Measurements from ENCODE around the gene SATB2. TPM values are rescaled to one million over a fixed set of nuclear protein-coding genes. Genes with fewer than 3 reads are reported as not detected.
A peak's percentile ranks its signal among the peaks of the same experiment; 100 is the strongest.

Gene SATB2
- total RNA-seq, 1 donor from 2014 or later, result 5.0 TPM

GRCh38 chr2:199336546-199336945, 121.2 kb downstream of the SATB2 start:
- no peak for DNase-seq (ENCODE audit: extremely low read depth, low read depth, low spot score)

- DNase-seq (ENCODE audit: extremely low read depth, low read depth, low spot score), result no peak
Measured at GRCh38 chr2:199335502-199335901, 122.2 kb downstream of the SATB2 start.

- DNase-seq (ENCODE audit: extremely low read depth, low read depth, low spot score), result no peak
Measured at GRCh38 chr2:199329466-199329865, 128.3 kb downstream of the SATB2 start.

- no peak for DNase-seq (ENCODE audit: extremely low read depth, low read depth, low spot score)
Measured at GRCh38 chr2:199329031-199329430, 128.7 kb downstream of the SATB2 start.

- no peak for DNase-seq (ENCODE audit: extremely low read depth, low read depth, low spot score)
Measured at GRCh38 chr2:199325881-199326280, 131.9 kb downstream of the SATB2 start.

GRCh38 chr2:199322151-199322550, 135.6 kb downstream of the SATB2 start:
- DNase-seq (ENCODE audit: extremely low read depth, low read depth, low spot score), result no peak

- no peak for DNase-seq (ENCODE audit: extremely low read depth, low read depth, low spot score)
Measured at GRCh38 chr2:199317646-199318045, 140.1 kb downstream of the SATB2 start.

- DNase-seq (ENCODE audit: extremely low read depth, low read depth, low spot score), result no peak
Measured at GRCh38 chr2:199316851-199317250, 140.9 kb downstream of the SATB2 start.

GRCh38 chr2:199315299-199316179, 142.2 kb downstream of the SATB2 start:
- no peak for DNase-seq (ENCODE audit: extremely low read depth, low read depth, low spot score)

- no peak for DNase-seq (ENCODE audit: extremely low read depth, low read depth, low spot score)
Measured at GRCh38 chr2:199312931-199313330, 144.8 kb downstream of the SATB2 start.

GRCh38 chr2:199310771-199311585, 146.8 kb downstream of the SATB2 start:
- DNase-seq (ENCODE audit: extremely low read depth, low read depth, low spot score), result no peak

- DNase-seq (ENCODE audit: extremely low read depth, low read depth, low spot score), result no peak
Measured at GRCh38 chr2:199309973-199310372, 147.8 kb downstream of the SATB2 start.

GRCh38 chr2:199309411-199309810, 148.3 kb downstream of the SATB2 start:
- no peak for DNase-seq (ENCODE audit: extremely low read depth, low read depth, low spot score)

GRCh38 chr2:199308567-199308966, 149.2 kb downstream of the SATB2 start:
- no peak for DNase-seq (ENCODE audit: extremely low read depth, low read depth, low spot score)

- no peak for DNase-seq (ENCODE audit: extremely low read depth, low read depth, low spot score)
Measured at GRCh38 chr2:199307461-199307860, 150.3 kb downstream of the SATB2 start.

- no peak for DNase-seq (ENCODE audit: extremely low read depth, low read depth, low spot score)
Measured at GRCh38 chr2:199306116-199306515, 151.6 kb downstream of the SATB2 start.

- peak; percentile 64 for DNase-seq (ENCODE audit: extremely low read depth, low read depth, low spot score)
Measured at GRCh38 chr2:199303728-199304177, 154.0 kb downstream of the SATB2 start.

GRCh38 chr2:199302851-199303250, 154.9 kb downstream of the SATB2 start:
- DNase-seq (ENCODE audit: extremely low read depth, low read depth, low spot score), result no peak

- DNase-seq (ENCODE audit: extremely low read depth, low read depth, low spot score), result no peak
Measured at GRCh38 chr2:199288424-199288823, 169.3 kb downstream of the SATB2 start.

- no peak for DNase-seq (ENCODE audit: extremely low read depth, low read depth, low spot score)
Measured at GRCh38 chr2:199282309-199282708, 175.4 kb downstream of the SATB2 start.

- no peak for DNase-seq (ENCODE audit: extremely low read depth, low read depth, low spot score)
Measured at GRCh38 chr2:199279146-199279545, 178.6 kb downstream of the SATB2 start.

- no peak for DNase-seq (ENCODE audit: extremely low read depth, low read depth, low spot score)
Measured at GRCh38 chr2:199278099-199278498, 179.6 kb downstream of the SATB2 start.

Measured in glomerular endothelial cell (primary cell).